ENCODE data around the gene MPL. TPM values are rescaled to one million over a fixed set of nuclear protein-coding genes. Genes with fewer than 3 reads are reported as not detected.

Gene MPL
- total RNA-seq, 1 donor from 2014 or later, result not detected

GRCh38 chr1:43331688-43332087 lies 5.9 kb upstream of the MPL start:
- intact Hi-C loops (cut with DNase I), result no loop called here
- TF ChIP-seq, protein P1, sequence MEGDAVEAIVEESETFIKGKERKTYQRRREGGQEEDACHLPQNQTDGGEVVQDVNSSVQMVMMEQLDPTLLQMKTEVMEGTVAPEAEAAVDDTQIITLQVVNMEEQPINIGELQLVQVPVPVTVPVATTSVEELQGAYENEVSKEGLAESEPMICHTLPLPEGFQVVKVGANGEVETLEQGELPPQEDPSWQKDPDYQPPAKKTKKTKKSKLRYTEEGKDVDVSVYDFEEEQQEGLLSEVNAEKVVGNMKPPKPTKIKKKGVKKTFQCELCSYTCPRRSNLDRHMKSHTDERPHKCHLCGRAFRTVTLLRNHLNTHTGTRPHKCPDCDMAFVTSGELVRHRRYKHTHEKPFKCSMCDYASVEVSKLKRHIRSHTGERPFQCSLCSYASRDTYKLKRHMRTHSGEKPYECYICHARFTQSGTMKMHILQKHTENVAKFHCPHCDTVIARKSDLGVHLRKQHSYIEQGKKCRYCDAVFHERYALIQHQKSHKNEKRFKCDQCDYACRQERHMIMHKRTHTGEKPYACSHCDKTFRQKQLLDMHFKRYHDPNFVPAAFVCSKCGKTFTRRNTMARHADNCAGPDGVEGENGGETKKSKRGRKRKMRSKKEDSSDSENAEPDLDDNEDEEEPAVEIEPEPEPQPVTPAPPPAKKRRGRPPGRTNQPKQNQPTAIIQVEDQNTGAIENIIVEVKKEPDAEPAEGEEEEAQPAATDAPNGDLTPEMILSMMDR (IDR thresholded peaks at IDR 0.05), result no peak
- no peak for TF ChIP-seq POLR2A (IDR thresholded peaks at IDR 0.05)
- TF ChIP-seq POLR2AphosphoS5 (IDR thresholded peaks at IDR 0.05; ENCODE audit: insufficient read depth in 1 of 2, low read depth in 1 of 2), result no peak
- peaks cover 8% of the 10 kb centered on the region for H3K4me1 ChIP-seq
- H3K27ac ChIP-seq, result no peak overlapping the region
- H3K27me3 ChIP-seq, result no peaks in the 10 kb centered on the region
- no peak overlapping the region for H3K4me3 ChIP-seq
- DNase-seq (ENCODE audit: extremely low spot score in 2 of 2), result no peak
- no peaks in the 10 kb centered on the region for H3K9me3 ChIP-seq
- H3K36me3 ChIP-seq, result no peaks in the 10 kb centered on the region

DNA sequence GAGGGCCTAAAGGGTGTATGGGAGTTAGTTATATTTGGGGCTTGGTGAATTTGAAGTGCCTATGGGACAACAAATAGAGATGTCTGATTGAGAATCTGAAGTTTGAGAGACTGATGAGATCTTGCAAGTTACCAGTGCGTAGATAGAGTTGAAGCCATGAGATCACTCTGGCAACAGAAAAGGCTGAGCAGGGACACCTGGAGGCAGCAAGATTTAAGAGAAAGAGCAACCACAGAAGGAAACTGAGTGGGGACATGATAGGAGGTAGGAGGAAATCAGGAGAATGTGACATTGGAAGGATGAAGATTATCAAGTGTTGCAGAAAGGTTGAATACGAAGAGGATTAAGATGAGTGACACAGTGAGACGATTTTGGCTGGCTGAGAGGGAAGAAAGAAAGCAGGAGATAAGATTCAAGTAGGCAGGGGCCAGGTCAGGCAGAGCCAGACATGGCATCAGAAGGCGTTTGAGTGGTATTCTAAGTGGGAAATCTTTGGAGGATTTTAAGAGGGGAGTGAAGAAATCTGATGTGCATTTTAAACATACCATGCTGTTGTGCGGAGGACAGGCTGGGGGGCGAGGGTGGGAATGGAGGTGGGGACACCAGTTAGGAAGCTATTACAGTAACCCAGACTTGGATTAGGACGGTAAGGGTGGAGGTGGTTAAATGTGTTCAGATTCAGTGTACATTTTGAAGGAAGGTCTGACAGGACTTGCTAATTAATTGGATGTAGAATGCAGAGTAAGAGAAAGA lies 3.0 kb upstream of the MPL start:
- Histone ChIP-seq H3K4me3 (no peak overlapping the region), H3K4me1 (peaks cover 8% of the 10 kb centered on the region), H3K27me3 (no peaks in the 10 kb centered on the region), H3K9me3 (no peaks in the 10 kb centered on the region), H3K36me3 (no peaks in the 10 kb centered on the region), H3K27ac (no peak overlapping the region)
- TF ChIP-seq, protein P1 (IDR thresholded peaks at IDR 0.05), result no peak
- TF ChIP-seq POLR2AphosphoS5 (IDR thresholded peaks at IDR 0.05; ENCODE audit: insufficient read depth in 1 of 2, low read depth in 1 of 2), result no peak
- no peak for TF ChIP-seq POLR2A (IDR thresholded peaks at IDR 0.05)
- DNase-seq (ENCODE audit: extremely low spot score in 2 of 2), result no peak
- intact Hi-C loops (cut with DNase I), result no loop called here

DNA sequence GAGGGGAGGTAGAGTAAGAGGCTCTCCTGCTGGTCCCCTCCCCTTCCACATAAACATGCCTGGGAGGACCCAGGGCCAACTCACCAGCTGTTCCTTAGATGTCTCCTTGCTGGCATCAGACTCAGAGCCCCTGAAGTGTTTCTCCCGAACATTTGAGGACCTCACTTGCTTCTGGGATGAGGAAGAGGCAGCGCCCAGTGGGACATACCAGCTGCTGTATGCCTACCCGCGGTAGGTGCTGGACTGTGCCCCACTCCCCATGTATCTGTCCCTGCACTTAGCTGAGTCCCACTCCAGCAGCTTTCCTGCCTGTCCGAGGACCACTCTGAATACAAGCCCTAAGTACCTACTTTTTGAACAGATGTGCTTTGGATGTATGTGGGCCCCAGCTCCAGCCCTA lies 383 bp downstream of the MPL start:
- Histone ChIP-seq H3K9me3 (no peaks in the 10 kb centered on the region), H3K27me3 (no peaks in the 10 kb centered on the region), H3K4me1 (no peaks in the 10 kb centered on the region), H3K4me3 (no peak overlapping the region), H3K27ac (no peak overlapping the region), H3K36me3 (no peaks in the 10 kb centered on the region)
- TF ChIP-seq POLR2A (IDR thresholded peaks at IDR 0.05), result no peak
- no peak for TF ChIP-seq POLR2AphosphoS5 (IDR thresholded peaks at IDR 0.05; ENCODE audit: insufficient read depth in 1 of 2, low read depth in 1 of 2)
- TF ChIP-seq, protein P1 (IDR thresholded peaks at IDR 0.05), result no peak
- DNase-seq (ENCODE audit: extremely low spot score in 2 of 2), result no peak
- intact Hi-C loops (cut with DNase I), result no loop called here

DNA sequence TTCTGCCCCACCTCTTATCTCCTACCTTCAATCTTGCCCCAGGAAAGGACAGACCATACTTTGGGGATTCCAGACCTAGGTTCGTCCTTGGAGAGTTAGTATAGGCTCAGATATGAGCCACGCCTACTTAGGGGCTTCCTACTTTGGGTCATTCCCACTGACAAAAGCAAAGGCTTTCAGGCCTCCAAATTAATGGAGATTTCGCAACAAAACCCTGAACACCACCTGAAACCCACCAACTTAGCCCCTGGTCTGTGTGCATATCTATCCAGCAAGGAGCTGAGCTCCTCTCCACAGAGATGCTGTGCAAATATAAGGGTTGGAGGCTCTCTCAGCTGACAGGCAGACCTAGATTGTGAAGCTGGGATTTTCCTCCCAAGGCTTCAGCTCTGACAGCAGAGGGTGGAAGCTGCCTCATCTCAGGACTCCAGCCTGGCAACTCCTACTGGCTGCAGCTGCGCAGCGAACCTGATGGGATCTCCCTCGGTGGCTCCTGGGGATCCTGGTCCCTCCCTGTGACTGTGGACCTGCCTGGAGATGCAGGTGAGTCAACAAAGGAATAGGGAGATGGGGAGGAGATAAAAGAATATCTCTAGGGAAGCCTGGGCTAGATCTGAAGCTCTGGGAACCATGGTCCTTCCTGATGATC lies 2.1 kb downstream of the MPL start:
- Histone ChIP-seq H3K9me3 (no peaks in the 10 kb centered on the region), H3K4me1 (no peaks in the 10 kb centered on the region), H3K27ac (no peak overlapping the region), H3K27me3 (no peaks in the 10 kb centered on the region), H3K4me3 (no peak overlapping the region), H3K36me3 (no peaks in the 10 kb centered on the region)
- intact Hi-C loops (cut with DNase I), result no loop called here
- TF ChIP-seq, protein P1 (IDR thresholded peaks at IDR 0.05), result no peak
- TF ChIP-seq POLR2A (IDR thresholded peaks at IDR 0.05), result no peak
- no peak for TF ChIP-seq POLR2AphosphoS5 (IDR thresholded peaks at IDR 0.05; ENCODE audit: insufficient read depth in 1 of 2, low read depth in 1 of 2)
- no peak for DNase-seq (ENCODE audit: extremely low spot score in 2 of 2)

DNA sequence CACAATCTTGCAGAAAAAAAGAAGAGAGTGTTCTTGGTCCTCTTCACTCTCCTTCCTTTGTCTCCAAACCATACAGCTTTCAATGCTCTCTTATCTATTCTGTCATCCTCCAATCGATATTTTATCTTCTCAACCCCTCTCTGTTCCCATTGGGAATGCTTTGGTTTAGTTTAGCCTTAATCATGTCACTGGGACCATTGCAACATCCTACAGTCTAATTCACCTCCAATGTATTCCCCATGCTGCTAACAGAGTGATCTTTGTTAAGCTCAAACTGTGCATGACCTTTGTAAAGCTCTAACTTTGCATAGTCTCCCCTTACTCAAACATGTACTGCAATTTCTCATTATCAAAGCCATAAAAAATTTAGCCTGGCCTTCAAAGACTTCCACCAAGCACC lies 2.9 kb downstream of the MPL start:
- TF ChIP-seq, protein P1 (IDR thresholded peaks at IDR 0.05), result no peak
- TF ChIP-seq POLR2AphosphoS5 (IDR thresholded peaks at IDR 0.05; ENCODE audit: insufficient read depth in 1 of 2, low read depth in 1 of 2), result no peak
- TF ChIP-seq POLR2A (IDR thresholded peaks at IDR 0.05), result no peak
- Histone ChIP-seq H3K27me3 (no peaks in the 10 kb centered on the region), H3K4me3 (no peak overlapping the region), H3K9me3 (no peaks in the 10 kb centered on the region), H3K4me1 (no peaks in the 10 kb centered on the region), H3K36me3 (no peaks in the 10 kb centered on the region), H3K27ac (no peak overlapping the region)
- intact Hi-C loops (cut with DNase I), result no loop called here
- DNase-seq (ENCODE audit: extremely low spot score in 2 of 2), result no peak

All from vagina (tissue), 2 donors.